Inferior parietal cortex (tissue), 1 donor: ENCODE results near the gene ERVH48-1.
A peak's percentile ranks its signal among the peaks of the same experiment; 100 is the strongest.
"Not testable (repeated sequence)": the region's sequence is repeated elsewhere in the genome, so short reads cannot be mapped to it uniquely, and the experiment has no call there.

Source experiments
- DNase-seq: peaks from one replicate; pipeline ENCODE4 v3.0.0-alpha.2; 2016; ENCODE audit errors: extremely low spot score

The ERVH48-1 gene

DNA sequence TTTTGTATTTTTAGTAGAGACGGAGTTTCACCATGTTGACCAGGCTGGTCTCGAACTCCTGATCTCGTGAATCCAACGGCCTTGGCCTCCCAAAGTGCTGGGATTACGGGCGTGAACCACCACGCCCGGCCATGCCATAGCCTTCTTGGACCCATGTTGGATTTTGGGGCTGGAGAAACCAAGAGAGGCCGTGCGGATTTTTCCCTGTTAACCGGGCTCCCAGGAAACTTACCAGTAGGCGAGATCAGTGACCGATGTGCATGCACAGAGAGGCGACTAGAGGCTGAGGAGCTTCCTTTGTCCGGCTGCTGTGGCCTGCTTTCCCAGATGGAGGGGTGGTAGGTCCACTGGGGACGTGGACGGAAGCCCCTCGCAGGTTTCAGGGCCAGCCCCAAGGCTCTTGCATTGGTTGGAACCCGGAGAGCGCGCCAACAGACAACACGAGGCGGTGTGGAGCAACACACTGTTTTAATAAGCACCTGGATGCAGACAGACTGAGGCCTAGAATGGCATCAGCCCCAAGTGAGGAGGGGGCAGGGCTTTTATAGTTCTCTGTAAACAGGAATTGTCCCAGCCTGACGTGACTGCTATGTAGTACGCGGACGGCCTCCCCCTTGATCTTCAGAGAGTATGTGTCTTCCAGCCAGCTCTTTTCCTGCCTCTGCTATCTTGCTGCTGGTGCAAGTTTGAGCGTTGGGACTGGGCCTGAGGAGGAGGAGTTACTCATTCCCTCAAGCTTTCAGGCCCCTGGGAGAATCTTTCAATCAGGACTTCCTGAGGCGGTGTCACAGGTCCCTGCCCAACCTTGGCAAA, at the start of gene ERVH48-1:
Gene ERVH48-1, minus strand, starts transcription at position 517 of the 813 bp plus-strand sequence. CDS start 6,624 bp downstream, outside the sequence.
- DNase-seq = no peak

DNA sequence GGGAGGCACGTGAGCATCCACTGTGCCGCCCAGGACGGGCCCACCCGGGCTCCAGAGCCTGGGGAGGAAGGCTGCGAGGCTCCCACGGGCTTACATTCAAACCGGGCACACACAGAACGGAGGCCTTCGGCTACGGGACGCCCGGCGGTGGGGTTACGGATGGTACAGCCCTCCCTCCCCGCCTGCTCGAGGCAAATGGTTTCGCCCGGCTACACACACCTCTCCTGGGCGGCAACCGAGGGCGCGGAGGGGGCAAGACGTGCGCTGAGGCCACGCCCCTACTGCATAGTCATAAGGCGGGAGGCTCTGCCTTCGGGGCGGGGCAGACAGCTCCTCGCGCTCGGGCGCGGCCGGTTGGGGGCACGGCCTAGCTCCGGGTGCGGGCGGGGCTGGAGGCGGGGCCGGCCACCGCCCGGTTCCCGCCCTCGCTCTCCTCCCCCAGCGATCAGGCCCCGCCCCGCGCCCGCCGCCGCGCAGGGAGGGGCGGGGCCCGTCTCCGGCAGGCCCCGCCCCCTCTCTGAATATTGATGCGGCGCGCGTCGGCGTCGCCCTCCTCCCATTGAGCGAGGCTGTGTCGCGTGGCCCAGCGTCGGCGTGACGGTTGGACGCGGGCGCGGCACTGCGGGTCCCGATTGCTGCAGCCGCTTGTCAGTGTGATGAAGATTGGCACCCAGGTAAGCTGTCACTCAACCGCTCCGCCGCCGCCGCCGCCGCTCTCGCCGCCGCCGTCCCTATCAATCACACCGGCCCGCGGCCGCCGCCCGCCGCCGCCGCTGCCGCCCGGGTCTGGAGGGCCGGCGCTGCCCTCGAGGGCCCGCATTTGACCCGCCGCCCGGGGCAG, 48.8 kb upstream of the ERVH48-1 start, which contains the start of gene PKNOX1:
Gene PKNOX1, plus strand, starts transcription at position 572 of the 841 bp plus-strand sequence. CDS start 29,820 bp downstream, outside the sequence.
- DNase-seq = peak; percentile 96

GRCh38 chr21:42973309-42973990, 48.0 kb upstream of the ERVH48-1 start:
- DNase-seq = no peak

DNA sequence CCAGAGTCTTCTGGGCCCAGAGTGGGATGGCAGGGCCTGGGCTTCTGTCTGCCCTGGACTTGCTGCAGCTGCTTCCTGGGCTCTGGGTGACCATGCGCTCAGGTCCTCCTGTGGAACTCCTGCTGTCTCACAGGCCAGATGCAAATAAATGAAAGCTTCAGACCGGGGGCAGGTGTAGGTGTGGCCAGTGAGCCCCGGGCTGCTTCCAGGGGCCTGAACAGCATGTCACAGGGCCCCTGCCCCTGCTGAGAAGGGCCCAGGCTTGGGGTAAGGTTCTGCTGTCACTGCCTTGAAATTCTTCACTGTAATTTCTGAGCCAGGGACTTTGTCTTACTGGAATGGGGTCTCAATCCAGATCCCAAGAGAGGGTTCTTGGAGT, 46.5 kb upstream of the ERVH48-1 start:
- DNase-seq = no peak

DNA sequence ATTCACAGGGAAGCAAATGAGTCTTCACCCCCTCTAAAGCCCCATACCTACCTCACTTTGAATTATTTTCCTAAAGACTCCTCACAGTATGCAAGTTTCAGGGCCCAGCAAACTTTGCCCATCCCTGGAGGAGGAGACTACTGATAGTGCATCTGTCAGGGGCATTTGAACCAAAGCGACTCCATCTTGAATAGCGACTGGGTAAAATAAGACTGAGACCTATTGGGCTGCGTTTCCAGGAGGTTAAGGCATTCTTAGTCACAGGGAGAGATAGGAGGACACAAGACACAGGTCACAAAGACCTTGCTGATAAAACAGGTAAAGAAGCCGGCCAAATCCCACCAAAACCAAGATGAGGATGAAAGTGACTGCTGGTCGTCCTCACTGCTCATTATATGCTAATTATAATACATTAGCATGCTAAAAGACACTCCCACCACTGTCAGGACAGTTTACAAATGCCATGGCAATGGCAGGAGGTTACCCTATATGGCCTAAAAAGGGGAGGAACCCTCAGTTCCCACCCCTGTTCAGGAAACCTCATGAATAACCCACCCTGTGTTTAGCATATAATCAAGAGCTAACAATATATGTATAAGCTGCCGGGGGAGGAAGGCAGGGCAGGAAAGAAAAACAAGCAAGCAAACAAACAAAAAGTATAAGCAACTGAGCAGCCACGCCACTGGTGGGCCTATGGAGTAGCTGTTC, 45.7 kb upstream of the ERVH48-1 start:
- no peak for DNase-seq

- DNase-seq = no peak
These were observed 43.8 kb upstream of the ERVH48-1 start for GRCh38 chr21:42969193-42969600.

DNA sequence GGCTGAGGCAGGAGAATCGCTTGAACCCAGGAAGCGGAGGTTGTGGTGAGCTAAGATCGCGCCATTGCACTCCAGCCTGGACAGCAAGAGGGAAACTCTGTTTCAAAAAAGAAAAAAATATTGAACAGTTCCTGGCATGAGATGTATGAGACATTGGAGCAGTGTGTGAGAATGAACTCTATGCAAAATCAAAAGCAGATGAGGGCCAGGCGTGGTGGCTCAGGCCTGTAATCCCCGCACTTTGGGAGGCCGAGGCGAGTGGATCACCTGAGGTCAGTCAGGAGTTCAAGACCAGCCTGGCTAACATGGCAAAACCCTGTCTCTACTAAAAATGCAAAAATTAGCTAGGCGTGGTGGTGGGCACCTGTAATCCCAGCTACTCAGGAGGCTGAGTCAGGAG, 42.2 kb upstream of the ERVH48-1 start:
- not testable (repeated sequence) for DNase-seq

DNA sequence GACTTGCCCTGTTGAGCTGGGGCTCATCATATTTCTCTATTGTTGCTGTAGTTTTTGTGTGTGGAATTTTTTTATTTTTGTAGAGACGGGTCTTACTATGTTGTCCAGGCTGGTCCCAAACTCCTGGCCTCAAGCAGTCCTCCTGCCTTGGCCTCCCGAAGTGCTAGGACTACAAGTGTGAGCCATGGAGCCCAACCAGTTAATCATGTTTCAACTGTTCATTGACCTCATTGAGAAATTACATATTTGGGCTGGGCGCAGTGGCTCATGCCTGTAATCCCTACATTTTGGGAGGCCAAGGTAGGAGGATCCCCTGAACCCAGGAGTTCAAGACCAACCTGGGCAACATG, 39.8 kb upstream of the ERVH48-1 start:
- DNase-seq = no peak

DNA sequence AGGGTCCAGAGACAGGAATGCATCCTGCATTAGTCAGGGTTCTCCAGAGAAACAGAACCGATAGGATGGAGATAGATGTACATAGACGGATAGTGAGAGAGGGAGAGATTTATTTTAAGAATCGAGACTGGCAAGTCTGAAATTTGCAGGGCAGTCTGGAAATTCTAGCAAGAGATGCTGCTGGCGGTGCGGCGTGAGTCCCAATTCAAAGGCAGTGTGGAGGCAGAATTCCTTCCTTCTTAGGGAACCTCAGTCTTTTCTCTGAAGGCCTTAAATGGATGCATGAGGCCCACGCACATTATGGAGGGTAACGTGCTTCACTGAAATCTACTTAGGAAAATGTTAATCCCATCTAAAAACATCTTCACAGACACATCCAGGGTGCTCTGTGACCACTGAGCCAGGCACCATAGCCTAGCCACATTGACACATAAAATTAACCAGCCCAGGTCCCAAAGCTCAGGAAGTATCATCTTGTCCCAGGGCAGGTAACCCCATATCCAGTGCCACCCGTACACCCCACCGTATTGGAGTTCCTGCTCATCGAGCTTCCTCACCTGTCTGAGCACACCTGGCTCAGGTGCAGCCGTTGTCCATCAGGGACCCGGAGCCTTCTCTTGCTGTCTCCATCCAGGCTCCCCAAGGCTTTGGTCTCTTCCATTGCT, 39.2 kb upstream of the ERVH48-1 start:
- DNase-seq = peak; percentile 13

DNA sequence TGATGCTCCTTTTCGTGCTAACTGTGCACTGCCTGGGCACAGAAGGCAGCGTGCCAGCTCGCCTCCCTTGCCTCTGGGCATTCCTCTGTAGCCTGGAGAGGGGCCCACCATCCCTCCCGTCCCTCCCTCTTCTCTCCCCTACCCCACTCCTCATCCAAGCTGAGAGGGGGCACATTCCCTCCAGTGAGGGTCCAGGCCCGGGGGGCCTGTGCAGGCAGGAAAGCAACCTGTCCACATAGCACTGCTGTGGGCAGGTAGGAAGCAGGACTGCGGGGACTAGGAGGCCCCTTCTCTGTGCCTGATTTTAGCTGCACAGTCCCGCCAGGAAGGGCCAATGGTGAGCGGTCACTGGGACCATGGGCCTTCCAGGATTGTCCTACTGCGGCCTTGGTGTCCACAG, 38.7 kb upstream of the ERVH48-1 start:
- no peak for DNase-seq

- DNase-seq = no peak
These were observed 37.1 kb upstream of the ERVH48-1 start for GRCh38 chr21:42962380-42963007.

DNA sequence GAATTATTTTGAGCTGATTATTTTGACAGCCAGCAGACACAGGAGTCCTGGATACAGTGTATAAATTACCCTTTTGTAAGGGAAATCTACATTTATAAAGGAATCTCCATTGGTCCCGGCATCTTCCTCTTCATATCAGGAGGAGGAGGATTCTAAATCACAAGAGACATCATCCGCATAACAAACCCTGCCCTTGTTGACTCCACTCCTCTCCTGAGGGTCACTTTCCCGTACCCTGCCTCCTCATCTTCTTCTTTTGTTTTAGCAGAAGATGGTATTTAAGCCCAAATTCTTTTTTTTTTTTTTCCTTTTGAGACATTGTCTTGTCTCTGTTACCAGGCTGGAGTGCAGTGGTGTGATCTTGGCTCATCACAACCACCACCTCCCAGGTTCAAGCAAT, 34.3 kb upstream of the ERVH48-1 start:
- no peak for DNase-seq

DNA sequence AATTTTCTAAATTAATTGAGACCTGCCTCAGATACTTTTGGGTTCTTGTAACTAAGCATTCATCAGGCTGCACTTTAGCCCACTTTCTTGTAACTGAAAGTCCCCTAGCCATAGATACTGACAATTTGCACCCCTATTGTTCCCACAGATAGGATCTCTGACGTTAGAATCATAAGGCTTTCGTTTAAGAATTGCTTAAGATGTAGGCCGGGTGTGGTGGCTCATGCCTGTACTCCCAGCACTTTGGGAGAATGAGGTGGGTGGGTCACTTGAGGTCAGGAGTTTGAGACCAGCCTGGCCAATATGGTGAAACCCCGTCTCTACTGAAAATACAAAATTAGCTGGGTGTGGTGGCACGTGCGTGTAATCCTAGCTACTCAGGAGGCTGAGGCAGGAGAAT, 32.7 kb upstream of the ERVH48-1 start:
- DNase-seq = not testable (repeated sequence)

- no peak for DNase-seq
These were observed 31.6 kb upstream of the ERVH48-1 start for GRCh38 chr21:42956824-42957630.

DNA sequence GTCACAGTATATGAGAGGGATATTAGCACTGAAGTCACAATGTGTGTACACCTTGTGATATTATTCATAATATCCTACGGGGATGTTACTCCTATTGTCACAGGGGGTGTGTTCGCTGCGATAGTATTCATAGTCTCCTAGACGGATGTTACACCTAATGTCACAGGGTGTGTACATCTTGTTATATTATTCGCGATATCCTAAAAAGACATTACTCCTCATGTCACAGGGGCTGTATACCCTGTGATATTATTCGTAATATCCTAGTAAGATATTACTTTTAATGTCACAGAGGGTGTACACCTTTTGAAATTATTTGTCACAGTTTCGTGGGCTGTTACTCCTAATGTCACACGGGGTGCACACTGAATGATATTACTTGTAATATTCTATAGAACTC, 25.8 kb upstream of the ERVH48-1 start:
- DNase-seq = not testable (repeated sequence)

DNA sequence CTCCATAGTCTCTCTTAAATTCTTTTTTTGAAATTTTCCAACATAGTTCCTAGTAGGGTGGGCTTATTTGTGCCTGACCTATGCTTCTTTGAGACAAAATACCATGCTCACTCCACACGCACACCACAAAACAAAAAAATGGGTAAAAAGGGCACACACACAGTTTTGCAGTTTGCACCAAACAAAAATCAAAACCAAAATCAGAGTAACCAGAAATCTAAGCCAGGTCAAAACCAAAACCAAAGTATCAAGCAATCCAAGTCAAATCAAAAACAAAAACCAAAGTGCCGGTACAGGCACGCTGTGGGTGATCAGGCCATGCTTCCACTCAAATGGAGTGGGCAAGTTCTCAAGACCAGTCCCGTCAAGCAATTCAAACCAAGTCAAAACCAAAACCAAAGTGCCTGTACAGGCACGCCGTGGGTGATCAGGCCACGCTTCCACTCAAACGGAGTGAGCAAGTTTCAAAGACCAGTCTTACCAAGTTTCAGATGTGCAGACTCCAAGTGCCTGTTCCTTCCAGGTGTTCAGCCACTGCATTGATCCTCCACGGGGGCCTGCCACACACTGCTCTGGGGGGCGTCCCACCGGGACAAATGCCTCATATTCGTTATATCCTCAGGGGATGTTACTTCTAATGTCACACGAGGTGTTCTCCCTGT, 23.8 kb upstream of the ERVH48-1 start:
- not testable (repeated sequence) for DNase-seq

- no peak for DNase-seq
These were observed 16.8 kb upstream of the ERVH48-1 start for GRCh38 chr21:42942244-42942643.

DNA sequence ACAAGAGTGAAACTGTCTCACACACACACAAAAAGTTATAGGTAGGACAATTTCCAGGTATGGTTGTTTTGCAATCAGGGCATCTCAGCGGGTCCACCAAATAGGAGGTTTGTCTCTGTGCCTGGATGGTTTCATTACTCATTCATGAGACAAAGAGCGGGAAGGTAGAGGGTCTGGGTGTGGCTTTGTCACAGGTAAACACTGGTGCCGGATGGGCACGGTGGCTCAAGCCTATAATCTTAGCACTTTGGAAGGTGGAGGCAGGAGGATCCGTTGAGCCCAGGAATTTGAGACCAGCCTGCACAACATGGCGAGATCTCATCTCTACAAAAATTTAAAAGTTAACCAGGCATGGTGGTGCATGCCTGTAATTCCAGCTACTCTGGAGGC, 16.3 kb upstream of the ERVH48-1 start:
- no peak for DNase-seq
